B cell (primary cell): ENCODE data around the gene GGT5.

Source experiments
- EZH2 ChIP-seq: IDR thresholded peaks from 2 replicates; pipeline ENCODE4 v1.6.1; 2012; ENCODE audit warnings: borderline replicate concordance, low read depth, mild to moderate bottlenecking, moderate library complexity, low read length; ENCODE audit not compliant: insufficient read depth, poor library complexity, severe bottlenecking
- TF ChIP-seq, protein P1 (sequence below): fragments of 200-600 bp; IDR thresholded peaks from one replicate; pipeline ENCODE4 v1.8.0; 2022; ENCODE audit warnings: antibody characterized with exemption, mild to moderate bottlenecking

DNA sequence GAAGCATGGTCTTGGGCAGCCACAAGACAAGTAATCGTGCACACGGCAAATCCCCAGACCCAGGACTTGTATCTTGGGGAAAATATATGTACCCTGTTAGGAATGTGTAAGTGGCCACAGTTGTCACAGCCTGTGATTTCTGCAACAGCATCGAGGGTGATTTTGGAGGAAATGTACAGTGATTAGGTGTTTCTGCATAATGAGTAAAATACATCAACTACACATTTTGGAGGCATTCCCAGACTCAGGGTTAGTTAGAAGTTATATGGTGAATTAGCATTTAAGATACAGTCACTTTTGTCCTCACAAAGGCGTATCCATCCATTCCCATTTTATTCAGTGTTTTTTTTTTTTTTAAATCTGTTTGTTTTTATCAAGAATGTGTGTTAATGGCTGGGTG, 35.2 kb downstream of the GGT5 start:
- TF ChIP-seq, protein P1, sequence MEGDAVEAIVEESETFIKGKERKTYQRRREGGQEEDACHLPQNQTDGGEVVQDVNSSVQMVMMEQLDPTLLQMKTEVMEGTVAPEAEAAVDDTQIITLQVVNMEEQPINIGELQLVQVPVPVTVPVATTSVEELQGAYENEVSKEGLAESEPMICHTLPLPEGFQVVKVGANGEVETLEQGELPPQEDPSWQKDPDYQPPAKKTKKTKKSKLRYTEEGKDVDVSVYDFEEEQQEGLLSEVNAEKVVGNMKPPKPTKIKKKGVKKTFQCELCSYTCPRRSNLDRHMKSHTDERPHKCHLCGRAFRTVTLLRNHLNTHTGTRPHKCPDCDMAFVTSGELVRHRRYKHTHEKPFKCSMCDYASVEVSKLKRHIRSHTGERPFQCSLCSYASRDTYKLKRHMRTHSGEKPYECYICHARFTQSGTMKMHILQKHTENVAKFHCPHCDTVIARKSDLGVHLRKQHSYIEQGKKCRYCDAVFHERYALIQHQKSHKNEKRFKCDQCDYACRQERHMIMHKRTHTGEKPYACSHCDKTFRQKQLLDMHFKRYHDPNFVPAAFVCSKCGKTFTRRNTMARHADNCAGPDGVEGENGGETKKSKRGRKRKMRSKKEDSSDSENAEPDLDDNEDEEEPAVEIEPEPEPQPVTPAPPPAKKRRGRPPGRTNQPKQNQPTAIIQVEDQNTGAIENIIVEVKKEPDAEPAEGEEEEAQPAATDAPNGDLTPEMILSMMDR: no peak
- TF ChIP-seq EZH2: no peak
